H9 (cell line): ENCODE measurements around the gene COX6B1. TPM values are rescaled to one million over a fixed set of nuclear protein-coding genes. Genes with fewer than 3 reads are reported as not detected.
"Not testable (repeated sequence)": the region's sequence is repeated elsewhere in the genome, so short reads cannot be mapped to it uniquely, and the experiment has no call there.

Experiments used
- DNase-seq: peaks from one replicate; pipeline ENCODE4 v3.0.0-alpha.2; 2017
- H2AFZ ChIP-seq: one replicate; pipeline ENCODE4 v1.6.1; 2013; ENCODE audit warnings: mild to moderate bottlenecking, low read length, control low read depth, moderate library complexity
- H2AK5ac ChIP-seq: 2 replicates; pipeline ENCODE4 v1.6.1; 2013; ENCODE audit warnings: low read length, control low read depth, mixed read lengths; ENCODE audit not compliant: insufficient read length
- H2BK120ac ChIP-seq: one replicate; pipeline ENCODE4 v1.6.1; 2013; ENCODE audit warnings: low read depth, mild to moderate bottlenecking, low read length, control low read depth, inconsistent platforms; ENCODE audit not compliant: poor library complexity, severe bottlenecking
- H2BK12ac ChIP-seq: 2 replicates; pipeline ENCODE4 v1.6.1; 2013; ENCODE audit warnings: low read length, control low read depth, mixed read lengths, low read depth; ENCODE audit not compliant: insufficient read length
- H2BK15ac ChIP-seq: 2 replicates; pipeline ENCODE4 v1.6.1; 2013; ENCODE audit warnings: low read depth, low read length, control low read depth
- H2BK20ac ChIP-seq: one replicate; pipeline ENCODE4 v1.6.1; 2013; ENCODE audit warnings: low read depth, mild to moderate bottlenecking, low read length, control low read depth, inconsistent platforms; ENCODE audit not compliant: poor library complexity, severe bottlenecking
- H2BK5ac ChIP-seq: 2 replicates; pipeline ENCODE4 v1.6.1; 2013; ENCODE audit warnings: low read length, control low read depth, mixed read lengths; ENCODE audit not compliant: insufficient read length
- H3K14ac ChIP-seq: 2 replicates; pipeline ENCODE4 v1.6.1; 2013; ENCODE audit warnings: low read length, control low read depth; ENCODE audit not compliant: insufficient read depth
- H3K18ac ChIP-seq: 2 replicates; pipeline ENCODE4 v1.6.1; 2013; ENCODE audit warnings: low read depth, mild to moderate bottlenecking, mixed read lengths, low read length, control low read depth; ENCODE audit not compliant: insufficient read length
- H3K23ac ChIP-seq: 2 replicates; pipeline ENCODE4 v1.6.1; 2013; ENCODE audit warnings: low read length, control low read depth, mixed read lengths, low read depth; ENCODE audit not compliant: insufficient read length
- H3K23me2 ChIP-seq: 2 replicates; pipeline ENCODE4 v1.6.1; 2013; ENCODE audit warnings: low read depth, mild to moderate bottlenecking, mixed read lengths, low read length, control low read depth; ENCODE audit not compliant: insufficient read length, poor library complexity, severe bottlenecking
- H3K27ac ChIP-seq: 2 replicates; pipeline ENCODE4 v1.5.1; 2013; ENCODE audit warnings: low read length, control low read depth, mixed read lengths, low read depth; ENCODE audit not compliant: insufficient read length
- H3K27me3 ChIP-seq: 2 replicates; pipeline ENCODE4 v1.6.1; 2013; ENCODE audit warnings: low read length, control low read depth, inconsistent platforms; ENCODE audit not compliant: insufficient read depth
- H3K4ac ChIP-seq: 2 replicates; pipeline ENCODE4 v1.6.1; 2013; ENCODE audit warnings: low read depth, mild to moderate bottlenecking, control low read depth, inconsistent platforms, low read length, moderate library complexity
- H3K4me1 ChIP-seq: 2 replicates; pipeline ENCODE4 v1.6.1; 2013; ENCODE audit warnings: low read length, control low read depth, inconsistent platforms; ENCODE audit not compliant: insufficient read depth
- H3K4me2 ChIP-seq: 2 replicates; pipeline ENCODE4 v1.6.1; 2013; ENCODE audit warnings: low read length, control low read depth, mixed read lengths; ENCODE audit not compliant: insufficient read length, insufficient read depth
- H3K56ac ChIP-seq: 2 replicates; pipeline ENCODE4 v1.6.1; 2013; ENCODE audit warnings: low read depth, mild to moderate bottlenecking, mixed read lengths, low read length, control low read depth; ENCODE audit not compliant: insufficient read length
- H3K79me1 ChIP-seq: 2 replicates; pipeline ENCODE4 v1.6.1; 2013; ENCODE audit warnings: low read depth, mild to moderate bottlenecking, moderate library complexity, low read length, control low read depth, inconsistent platforms; ENCODE audit not compliant: insufficient read depth, poor library complexity, severe bottlenecking
- H3K79me2 ChIP-seq: 2 replicates; pipeline ENCODE4 v1.6.1; 2013; ENCODE audit warnings: low read length, control low read depth, inconsistent platforms; ENCODE audit not compliant: insufficient read depth
- H3K9ac ChIP-seq: 2 replicates; pipeline ENCODE4 v1.6.1; 2013; ENCODE audit warnings: low read length, control low read depth, mixed read lengths; ENCODE audit not compliant: insufficient read length; ENCODE audit errors: extremely low read depth
- H3K9me3 ChIP-seq: one replicate; pipeline ENCODE4 v1.6.1; 2013; ENCODE audit warnings: low read depth, low read length, inconsistent platforms; ENCODE audit not compliant: control insufficient read depth
- H3T11ph ChIP-seq: one replicate; pipeline ENCODE4 v1.6.1; 2013; ENCODE audit warnings: mild to moderate bottlenecking, low read length, control low read depth, inconsistent platforms
- H4K20me1 ChIP-seq: one replicate; pipeline ENCODE4 v1.6.1; 2013; ENCODE audit not compliant: control insufficient read depth, insufficient read length, insufficient read depth
- H4K5ac ChIP-seq: 2 replicates; pipeline ENCODE4 v1.6.1; 2013; ENCODE audit warnings: low read depth, mild to moderate bottlenecking, mixed read lengths, low read length, control low read depth; ENCODE audit not compliant: insufficient read length
- H4K8ac ChIP-seq: replicated peaks from 2 replicates; pipeline ENCODE4 v1.6.1; 2013; ENCODE audit warnings: low read length, control low read depth, mixed read lengths, low read depth; ENCODE audit not compliant: insufficient read length
- H4K91ac ChIP-seq: 2 replicates; pipeline ENCODE4 v1.6.1; 2013; ENCODE audit warnings: low read depth, mild to moderate bottlenecking, moderate library complexity, mixed read lengths, low read length, control low read depth; ENCODE audit not compliant: insufficient read length
- H3K27ac Mint-ChIP-seq, 3 experiments: 2 replicates in 2 of 3; 3 replicates in 1 of 3; pipeline ENCODE4 v1.8.0; 2020 to 2021; ENCODE audit warnings: mixed read lengths in 3 of 3, mild to moderate bottlenecking in 1 of 3, moderate library complexity in 1 of 3
- H3K27me3 Mint-ChIP-seq: 2 replicates; pipeline ENCODE4 v1.8.0; 2021; ENCODE audit warnings: low read depth, mild to moderate bottlenecking, moderate library complexity, mixed read lengths
- H3K36me3 Mint-ChIP-seq, 3 experiments: 2 replicates in 2 of 3; 3 replicates in 1 of 3; pipeline ENCODE4 v1.8.0; 2020 to 2021; ENCODE audit warnings: low read depth in 3 of 3, mixed read lengths in 3 of 3; ENCODE audit not compliant: insufficient read depth in 1 of 3
- H3K4me1 Mint-ChIP-seq, 2 experiments: 2 replicates each; pipeline ENCODE4 v1.8.0; 2020; ENCODE audit warnings: mixed read lengths in 2 of 2
- H3K4me3 Mint-ChIP-seq, 2 experiments: 2 replicates in 1 of 2; 3 replicates in 1 of 2; pipeline ENCODE4 v1.8.0; 2020 to 2021; ENCODE audit warnings: mild to moderate bottlenecking in 2 of 2, mixed read lengths in 2 of 2, moderate library complexity in 1 of 2
- H3K9me3 Mint-ChIP-seq, 2 experiments: 2 replicates in 1 of 2; 3 replicates in 1 of 2; pipeline ENCODE4 v1.8.0; 2020; ENCODE audit warnings: mild to moderate bottlenecking in 2 of 2, mixed read lengths in 2 of 2, moderate library complexity in 1 of 2
- WGBS: extraction: QIAGEN DNeasy Blood & Tissue Kit; methylation state at CpG from one replicate; pipeline ENCODE4 v1.1.7; 2013; ENCODE audit warnings: missing lambda C conversion rate, low lambda C conversion rate, mixed read lengths; ENCODE audit not compliant: insufficient read length; ENCODE audit errors: extremely low coverage; 5-methylcytosine and 5-hydroxymethylcytosine counted together
- total RNA-seq: library from RNA; stranded (reverse); gene quantifications from 2 replicates; pipeline ENCODE4 v1.2.1, GENCODE V29; 2021

The COX6B1 gene
- total RNA-seq, 1 experiment from 2014 or later, result 432 TPM

DNA sequence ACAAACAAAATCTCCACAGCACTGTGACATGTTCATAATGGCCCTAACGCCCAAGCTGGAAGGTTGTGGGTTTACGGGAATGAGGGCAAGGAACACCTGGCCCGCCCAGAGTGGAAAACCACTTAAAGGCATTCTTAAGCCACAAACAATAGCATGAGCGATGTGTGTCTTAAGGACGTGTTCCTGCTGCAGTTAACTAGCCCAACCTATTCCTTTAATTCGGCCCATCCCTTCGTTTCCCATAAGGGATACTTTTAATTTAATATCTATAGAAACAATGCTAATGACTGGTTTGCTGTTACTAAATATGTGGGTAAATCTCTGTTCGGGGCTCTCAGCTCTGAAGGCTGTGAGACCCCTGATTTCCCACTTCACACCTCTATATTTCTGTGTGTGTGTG, 41.0 kb upstream of the COX6B1 start:
- WGBS, result no CpG with 5 or more reads among the region's 8 CpGs
- not testable (repeated sequence) for H2BK20ac ChIP-seq, H3K36me3 Mint-ChIP-seq, H2AK5ac ChIP-seq, H4K8ac ChIP-seq, H3K23me2 ChIP-seq, H3K18ac ChIP-seq, H3K27ac ChIP-seq, H3K27ac Mint-ChIP-seq, H3K9ac ChIP-seq, H3K4me1 ChIP-seq, H4K5ac ChIP-seq, H4K20me1 ChIP-seq, H3K79me2 ChIP-seq, H3K79me1 ChIP-seq, H2BK5ac ChIP-seq, H3K4me2 ChIP-seq, H2BK15ac ChIP-seq, H4K91ac ChIP-seq, DNase-seq, H3K56ac ChIP-seq, H3K14ac ChIP-seq, H3K4me1 Mint-ChIP-seq, H2AFZ ChIP-seq, H3K23ac ChIP-seq, H3K27me3 ChIP-seq, H3K4me3 Mint-ChIP-seq, H3K4ac ChIP-seq, H2BK12ac ChIP-seq, H3T11ph ChIP-seq, H2BK120ac ChIP-seq
- peaks cover 25% of the 10 kb centered on the region for H3K27me3 Mint-ChIP-seq
- H3K9me3 Mint-ChIP-seq, result peaks cover 28 to 36% of the 10 kb centered on the region in 2 experiments
- peaks cover 12% of the 10 kb centered on the region for H3K9me3 ChIP-seq
